ENCODE results near the gene AVPI1.

AVPI1 gene, protein sequence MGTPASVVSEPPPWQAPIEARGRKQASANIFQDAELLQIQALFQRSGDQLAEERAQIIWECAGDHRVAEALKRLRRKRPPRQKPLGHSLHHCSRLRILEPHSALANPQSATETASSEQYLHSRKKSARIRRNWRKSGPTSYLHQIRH

DNA sequence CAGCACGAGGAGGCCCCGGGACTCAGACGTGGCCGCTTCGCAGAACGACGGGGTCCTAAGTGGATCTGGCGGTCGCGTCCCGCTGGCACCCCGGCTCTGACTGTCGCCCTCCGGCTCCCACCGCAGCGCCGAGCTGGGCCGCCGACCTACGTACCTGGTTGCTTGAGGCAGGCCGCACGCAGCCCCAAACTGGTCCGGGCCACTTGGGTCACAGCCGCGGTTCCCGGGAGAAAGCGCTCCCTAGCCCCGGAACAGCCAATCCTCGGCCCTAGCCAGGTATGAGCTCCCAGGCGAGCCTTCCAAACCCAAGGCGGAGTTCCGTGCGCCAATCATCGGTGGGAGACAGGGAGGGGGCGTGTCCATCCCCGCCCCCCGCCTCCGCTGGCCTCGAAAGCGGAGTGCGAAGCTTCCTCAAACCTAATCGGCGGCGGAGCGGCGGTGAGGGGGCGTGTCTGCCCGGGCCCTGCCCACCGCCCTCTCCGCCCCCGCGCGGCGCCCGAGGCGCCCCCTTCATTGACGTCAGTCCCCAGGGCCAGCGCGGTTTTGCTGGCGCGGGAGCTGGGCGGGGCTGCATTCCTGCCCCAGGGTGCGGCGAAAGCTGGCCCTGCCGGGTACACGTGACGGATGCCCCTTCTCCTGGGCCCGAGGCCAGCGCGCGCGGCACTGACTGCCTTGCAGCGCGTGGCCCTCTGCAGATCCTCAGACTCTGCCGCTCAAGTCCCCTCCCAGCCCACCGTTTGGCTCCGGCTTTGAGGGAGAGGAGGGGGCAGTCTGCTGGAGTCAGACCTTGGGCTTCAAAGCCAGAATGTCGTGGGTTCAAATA lies at the start of gene AVPI1:
Gene AVPI1 (minus strand): TSS at position 280 of the 823 bp plus-strand sequence. CDS start 7,336 bp downstream, outside the sequence.
- DNase-seq: peak; percentile 89 to 94

DNA sequence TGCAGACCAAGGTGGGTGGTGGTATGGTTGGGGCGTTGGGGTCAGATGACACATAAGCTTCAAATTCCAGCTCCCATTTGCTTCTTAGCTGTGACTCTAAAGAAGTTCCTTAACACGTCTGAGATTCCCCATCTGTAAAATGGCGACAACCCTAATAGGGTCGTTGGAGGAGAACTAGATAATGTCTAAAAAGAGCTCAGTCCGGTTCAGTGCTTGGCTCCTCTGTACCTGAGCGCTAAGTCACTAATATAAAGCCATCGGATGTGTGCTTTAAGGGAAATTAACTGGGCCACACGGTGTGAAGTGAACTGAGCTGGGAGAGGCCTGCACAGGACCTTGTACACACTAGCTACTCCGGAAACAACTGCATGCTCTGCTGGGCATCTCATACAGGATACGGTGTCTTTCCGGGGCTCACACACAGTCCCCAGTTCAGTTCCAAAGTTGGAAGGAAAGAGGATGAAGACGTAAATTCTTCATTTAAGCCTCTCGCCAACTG lies 49.4 kb upstream of the AVPI1 start:
- no peak for DNase-seq

DNA sequence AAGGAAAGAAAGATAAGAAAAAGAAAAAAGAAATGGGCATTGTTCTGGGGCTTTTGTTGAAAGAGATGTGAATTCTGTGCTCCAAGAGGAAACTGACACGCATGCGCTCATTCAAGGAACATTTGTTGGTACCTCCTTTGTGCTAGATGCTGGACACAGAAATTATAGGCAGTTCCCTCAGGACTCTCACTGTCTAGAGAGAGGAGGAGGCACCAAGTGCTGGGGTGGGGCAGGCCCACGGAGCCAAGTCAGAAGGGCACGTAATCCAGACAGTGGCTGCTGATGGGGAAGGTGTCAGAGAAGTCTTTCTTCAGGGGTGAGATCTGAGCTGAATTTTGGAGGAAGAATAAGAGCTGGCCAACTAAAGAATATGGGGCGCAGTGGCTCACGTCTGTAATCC lies 47.0 kb upstream of the AVPI1 start:
- DNase-seq: no peak

DNA sequence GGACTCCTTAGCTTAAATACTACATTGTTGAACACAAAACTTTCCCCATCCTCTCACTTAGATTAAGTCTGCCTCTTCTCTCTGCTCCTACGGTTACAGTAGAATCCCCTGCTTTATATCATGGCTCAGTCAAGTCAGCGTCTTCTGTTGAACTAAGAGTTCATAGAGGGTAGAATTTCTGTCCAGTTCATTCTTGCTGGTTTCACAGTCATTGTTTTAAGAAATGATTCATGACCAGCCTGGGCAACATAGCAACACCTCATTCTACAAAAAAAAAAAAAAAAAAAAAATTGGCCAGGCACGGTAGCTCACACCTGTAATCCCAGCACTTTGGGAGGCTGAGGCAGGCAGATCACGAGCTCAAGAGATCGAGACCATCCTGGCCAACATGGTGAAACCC lies 46.2 kb upstream of the AVPI1 start:
- no peak for DNase-seq

DNA sequence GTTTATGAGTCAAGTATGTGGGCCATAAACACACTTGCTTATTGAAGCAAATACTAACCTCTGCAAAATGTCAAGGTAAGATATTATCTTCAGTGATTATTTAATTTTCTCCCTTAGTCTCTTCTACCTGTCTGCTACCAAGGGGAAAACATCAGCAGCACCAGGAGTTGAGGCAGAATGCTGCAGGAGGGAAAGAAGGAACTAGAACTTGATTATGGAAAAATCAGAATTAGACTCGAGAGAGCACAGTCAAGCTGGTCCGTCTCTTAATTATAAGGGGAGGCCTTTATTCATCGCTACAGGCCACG lies 45.0 kb upstream of the AVPI1 start:
- DNase-seq: no peak

DNA sequence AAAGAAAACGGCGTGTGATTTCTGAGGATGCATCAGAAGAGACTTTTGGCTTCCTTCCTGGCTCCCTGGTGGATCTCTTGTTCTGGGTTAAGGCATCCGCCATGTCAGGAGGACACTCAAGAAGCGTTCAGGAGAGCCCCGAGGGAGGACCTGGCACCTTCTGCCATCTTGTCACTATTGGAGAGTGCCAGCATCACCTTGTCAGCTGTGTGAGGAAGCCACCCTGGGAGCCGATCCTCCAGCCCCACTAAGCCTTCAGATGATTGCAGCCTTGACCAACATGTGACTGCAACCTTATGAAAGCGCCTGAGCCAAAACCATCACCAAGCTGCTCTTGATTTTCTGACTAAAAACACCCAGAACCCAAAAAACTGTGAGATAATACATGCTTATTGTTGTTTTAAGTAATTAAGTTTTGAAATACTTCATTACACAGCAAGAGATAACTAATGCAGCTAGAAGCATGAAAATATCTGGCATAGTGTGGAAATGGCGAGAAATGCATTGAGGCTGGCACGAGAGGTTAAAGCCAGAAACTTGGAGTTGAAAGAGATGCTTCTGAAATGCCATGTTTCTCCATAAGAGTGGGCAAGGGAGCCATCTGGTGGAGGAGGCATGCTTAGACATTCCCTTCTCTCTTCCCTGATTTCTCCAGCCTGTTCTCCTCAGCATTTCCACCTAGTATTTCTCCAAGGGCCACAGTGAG lies 44.5 kb upstream of the AVPI1 start:
- peak; percentile 4 to 72 for DNase-seq

DNA sequence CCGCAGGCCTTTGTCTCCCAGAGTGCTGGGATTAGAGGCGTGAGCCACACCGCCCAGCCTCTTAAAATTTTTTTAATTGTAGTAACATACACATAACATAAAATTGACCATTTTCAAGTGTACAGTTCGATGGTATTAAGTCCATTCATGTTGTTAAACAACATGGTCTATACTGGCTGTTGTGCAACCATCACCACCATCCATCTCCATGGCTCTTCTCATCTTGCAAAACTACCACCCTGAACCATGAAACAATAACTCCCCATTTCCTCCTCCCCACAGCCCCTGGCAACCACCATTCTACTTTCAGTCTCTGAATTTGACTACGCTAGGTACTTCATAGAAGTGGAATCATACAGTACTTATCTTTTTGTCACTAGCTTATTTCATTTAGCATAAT lies 42.0 kb upstream of the AVPI1 start:
- no peak for DNase-seq

DNA sequence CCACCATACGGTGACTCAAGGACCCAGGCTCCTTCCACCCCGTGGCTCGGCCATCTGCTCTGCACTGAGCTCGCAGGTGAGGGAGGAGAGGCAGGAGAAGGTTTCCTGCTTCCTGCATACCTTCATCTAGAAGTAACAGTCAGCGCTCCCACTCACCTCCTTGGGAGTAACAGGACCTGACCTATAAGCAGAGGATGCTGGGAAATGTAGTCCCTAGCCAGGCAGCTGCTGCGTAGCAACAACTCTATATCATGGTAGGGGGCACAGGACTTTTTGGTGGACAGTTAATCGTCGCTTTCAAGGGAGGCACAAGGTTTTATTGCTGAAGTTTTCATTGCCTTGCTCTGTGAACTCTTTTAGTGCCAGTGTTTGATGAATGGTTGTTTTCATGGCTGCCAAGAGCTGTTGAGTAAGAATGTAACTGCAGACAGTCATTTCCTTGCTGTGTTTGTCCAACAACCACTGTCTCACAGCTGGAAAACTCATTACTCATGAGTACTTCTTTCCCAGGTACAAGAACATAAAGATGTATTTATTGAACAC lies 39.7 kb upstream of the AVPI1 start:
- peak in 1 of 2 experiments; percentile 12 for DNase-seq

DNA sequence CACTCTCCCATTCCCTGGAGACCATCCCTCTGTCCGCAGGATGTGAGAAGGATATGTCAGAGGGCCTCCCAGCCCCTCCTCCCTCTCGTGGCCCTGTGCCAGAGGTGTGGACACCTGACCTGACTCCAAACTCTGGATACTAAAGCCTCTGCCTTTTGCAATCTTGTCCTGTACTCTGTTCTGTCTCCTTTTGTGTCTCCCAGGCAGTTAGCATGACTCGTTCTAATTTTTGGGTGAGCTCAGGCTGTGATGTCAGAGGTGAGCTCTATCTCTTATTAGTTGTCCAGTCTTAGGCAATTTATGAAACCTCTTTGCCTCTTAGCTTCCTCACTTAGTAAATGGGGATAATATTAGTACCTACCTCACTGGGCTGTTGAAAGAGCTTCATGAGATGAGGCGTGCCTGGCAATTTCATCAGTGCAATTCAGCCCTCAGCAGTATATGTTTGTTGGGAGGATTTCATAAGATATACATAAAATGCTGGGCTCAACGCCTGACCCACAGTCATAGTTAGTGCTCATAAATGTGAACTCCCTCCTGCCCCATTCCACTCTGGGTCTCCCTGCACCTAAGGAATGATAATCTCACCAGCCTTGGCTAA lies 37.4 kb upstream of the AVPI1 start:
- no peak for DNase-seq

DNA sequence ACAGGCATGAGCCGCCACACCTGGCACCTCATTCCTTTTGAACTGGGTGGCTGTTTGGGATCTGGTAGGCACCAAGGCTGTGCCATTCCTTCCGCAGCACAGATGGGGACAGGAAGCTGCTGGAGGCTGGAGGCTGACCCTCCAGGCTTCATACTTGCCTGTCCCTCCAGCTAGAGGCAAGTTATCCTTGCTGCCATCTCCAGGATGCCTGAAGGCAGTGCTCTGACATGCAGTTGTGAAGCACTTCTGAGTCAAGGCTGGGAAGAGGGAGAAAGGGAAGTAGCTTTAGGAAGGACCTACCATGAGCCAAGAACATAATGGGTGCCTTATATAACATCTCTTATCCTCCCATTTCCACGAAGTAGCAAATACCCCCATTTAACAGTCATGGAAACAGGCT lies 36.0 kb upstream of the AVPI1 start:
- no peak for DNase-seq

DNA sequence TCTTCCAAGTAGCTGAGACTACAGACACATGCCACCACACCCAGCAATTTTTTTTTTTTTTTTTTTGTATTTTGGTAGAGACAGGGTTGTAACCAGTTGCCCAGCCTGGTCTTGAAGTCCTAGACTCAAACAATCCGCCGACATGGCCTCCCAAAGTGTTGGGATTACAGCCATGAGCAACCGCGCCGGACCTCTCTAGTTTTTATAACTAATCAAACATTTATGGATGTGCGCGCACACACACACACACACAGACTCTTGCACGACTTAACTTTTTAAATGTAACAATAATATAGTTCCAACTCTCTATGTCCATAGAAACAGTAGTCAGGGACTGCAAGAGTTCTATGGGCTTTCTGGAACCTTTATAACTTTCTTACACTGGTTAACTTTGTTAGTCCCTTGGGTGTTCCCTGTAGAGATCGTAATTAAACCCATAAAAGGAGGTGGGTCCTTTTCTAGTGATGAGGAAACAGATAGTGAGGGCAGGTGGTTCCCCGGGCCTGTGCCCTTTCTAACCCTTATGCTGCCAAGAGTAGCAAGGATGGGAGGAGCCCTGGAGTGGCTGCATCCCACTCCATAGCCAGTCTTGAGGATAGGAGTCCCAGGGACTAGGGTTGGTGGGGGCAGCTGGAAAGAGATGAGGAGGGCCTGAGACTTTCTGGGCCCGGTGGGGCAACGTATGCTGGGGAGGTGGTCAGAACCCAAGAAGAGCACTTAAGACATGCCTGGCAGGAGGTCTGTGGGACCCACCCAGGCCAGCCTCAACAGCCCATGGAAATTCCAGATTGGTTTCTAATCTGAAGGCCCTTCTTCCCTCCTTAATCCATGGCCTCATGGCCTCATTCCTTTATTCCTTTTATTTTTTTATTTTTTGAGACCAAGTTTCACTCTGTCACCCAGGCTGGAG lies 35.1 kb upstream of the AVPI1 start:
- no peak for DNase-seq

DNA sequence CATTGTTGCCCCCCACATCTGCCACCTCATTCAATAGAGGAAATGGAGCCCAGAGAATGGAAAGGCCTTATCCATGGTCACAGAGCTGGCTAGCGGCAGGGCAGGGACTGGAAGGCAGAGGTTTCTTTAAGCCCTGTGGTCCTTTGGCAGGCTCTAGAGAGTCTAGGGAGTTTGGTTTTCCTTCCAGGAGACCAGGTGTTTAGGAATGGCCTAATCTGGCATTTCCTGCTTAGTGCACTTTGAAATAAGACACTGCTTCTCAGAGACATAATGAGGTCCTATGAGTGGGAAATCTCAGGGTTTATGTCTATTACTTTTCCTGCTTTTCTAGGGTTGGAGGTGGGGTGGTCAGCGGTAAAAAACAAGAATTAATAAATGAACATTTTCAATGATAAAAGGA lies 32.6 kb upstream of the AVPI1 start:
- no peak for DNase-seq

DNA sequence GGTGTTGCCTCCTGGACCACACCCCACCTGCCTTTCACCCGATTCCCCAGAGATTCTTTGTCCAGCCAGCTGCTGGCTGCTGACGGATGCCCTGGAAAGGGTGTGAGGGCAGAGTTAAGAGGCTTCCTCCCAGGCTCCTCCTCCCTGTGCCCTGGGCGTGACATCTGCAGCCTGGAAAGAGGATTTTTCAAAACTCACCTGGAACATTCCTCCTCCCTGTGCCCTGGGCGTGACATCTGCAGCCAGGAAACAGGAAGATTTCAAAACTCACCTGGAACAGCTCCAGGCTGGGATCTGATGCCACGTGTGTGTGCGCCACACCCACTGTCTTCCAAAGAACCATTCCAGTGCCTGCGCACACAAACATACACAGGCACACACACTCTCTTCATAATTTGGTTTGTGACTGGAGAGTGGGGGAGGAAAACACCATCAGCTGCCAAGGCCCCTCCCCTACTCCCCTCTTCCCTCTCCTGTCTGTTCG lies 31.7 kb upstream of the AVPI1 start:
- DNase-seq: no peak

DNA sequence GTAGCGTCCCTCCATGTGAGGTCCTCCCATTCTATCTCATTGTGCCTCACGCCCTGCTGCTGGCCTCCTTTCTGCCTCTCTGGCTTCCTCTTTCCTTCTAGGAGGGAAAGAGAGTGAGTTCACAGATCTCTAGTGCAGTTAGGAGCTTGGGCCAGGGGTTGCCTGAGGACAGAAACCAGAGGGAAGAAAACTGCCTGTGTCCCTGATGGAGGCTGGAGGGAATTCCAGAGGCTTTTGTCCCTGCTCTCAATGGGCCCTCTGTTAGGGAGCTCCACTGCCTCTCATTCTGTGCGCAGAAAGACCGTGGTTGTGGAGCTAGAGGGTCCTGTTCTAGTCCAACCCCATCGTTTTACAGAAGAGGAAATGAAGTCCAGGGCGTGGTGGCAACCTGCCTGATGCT lies 31.1 kb upstream of the AVPI1 start:
- DNase-seq: no peak

DNA sequence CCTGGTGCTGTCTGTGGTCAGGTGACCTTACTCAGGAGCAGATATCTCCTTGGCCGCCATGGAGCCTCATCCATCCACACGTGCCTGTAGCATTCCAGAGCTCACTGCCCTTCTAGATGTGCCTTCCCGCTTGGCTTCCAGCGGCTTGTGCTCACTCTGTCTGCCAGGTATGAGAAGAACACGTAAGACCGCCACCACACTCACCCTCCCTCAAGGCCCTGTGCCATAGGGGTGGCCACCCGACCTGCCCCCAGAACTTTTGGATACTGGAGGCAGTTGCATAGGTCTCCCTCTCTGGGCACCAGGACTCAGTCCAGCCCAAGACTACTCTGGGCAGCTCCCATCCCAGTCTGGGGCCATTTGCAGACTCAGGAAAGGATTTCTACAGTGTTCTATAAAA lies 30.6 kb upstream of the AVPI1 start:
- DNase-seq: no peak

DNA sequence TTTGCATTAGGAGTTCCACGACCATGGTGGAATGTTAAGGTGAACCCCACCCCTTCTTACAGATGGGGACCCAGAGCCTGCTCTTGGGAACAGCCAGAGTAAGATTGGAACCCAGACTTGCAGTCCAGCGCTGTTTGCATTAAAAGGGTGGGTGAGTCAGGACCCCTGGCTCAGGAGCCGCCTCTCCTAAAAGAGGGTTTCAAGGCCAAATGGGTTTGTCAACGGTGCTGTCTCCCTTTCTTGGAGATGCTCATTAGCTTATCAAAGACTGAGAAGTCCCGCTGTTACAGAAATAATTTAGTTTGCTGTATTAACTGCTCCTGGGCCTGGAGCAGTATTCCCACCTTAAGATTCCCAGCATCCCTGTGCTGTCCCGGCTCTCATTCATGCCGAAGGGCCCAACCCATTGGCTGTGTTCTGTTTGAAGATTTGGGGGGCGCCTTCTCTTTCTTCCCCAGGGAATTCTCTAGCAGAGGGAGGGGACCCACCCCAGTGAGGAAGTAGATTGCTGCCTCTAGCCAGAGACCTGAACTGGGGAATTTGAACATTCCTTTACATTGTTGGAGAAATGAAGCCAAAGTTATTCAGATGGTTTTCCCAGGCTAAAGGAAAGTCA lies 28.3 kb upstream of the AVPI1 start:
- no peak for DNase-seq

DNA sequence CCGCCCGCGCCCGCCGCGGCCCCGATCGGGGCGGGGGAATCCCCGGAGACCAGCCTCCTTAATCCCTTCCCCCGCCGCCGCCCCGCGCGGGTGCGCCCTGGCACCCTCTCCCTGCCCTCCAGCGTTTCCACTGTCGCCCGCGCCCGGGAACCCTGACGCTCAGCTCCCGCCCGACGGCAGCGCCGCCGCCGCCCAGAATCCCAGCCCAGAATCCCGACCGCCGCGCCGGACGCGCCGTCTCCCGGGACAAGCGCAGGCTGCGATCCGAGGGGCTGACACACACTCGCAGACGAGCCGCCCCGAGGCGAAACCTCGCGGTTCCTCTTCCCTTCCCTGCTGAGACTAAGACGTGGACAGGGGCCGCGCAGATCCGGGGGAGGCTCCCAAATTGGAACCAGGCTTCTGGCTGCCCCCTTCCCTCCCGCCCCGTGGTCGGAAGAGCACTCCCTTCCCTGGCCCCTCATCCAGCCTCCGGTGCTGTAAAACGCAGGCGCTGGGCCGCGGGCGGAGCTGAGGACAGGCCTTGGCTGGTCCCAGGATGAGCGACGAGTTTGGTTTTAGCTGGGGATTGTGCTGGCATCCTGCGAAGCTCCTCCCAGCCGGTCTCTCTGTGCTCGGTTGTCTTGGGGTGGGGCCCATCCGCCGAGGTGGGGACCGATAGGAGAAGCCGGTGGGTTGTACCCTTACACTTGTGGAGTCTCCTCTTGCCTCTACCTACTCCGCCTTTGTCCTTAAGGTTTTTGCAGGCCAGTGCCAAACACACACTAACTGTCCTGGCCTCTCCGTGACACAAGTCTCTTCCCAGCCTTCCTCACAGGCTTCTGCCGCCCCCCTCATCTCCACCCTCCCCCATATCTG lies 27.6 kb upstream of the AVPI1 start:
- DNase-seq: peak in 1 of 2 experiments; percentile 61

DNA sequence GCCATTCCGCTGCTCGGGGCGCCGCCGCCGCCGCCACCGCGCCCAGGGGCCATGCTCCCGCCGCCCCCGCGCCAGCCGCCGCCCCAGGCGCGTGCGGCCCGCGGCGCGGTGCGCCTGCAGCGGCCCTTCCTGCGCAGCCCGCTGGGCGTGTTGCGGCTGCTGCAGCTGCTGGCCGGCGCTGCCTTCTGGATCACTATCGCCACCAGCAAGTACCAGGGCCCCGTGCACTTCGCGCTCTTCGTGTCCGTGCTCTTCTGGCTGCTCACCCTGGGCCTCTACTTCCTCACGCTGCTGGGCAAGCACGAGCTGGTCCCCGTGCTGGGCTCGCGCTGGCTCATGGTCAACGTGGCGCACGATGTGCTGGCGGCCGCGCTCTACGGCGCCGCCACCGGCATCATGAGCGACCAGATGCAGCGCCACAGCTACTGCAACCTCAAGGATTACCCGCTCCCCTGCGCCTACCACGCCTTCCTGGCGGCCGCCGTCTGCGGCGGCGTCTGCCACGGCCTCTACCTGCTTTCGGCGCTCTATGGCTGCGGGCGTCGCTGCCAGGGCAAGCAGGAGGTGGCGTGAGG lies 26.9 kb upstream of the AVPI1 start:
- peak in 1 of 2 experiments; percentile 51 for DNase-seq

DNA sequence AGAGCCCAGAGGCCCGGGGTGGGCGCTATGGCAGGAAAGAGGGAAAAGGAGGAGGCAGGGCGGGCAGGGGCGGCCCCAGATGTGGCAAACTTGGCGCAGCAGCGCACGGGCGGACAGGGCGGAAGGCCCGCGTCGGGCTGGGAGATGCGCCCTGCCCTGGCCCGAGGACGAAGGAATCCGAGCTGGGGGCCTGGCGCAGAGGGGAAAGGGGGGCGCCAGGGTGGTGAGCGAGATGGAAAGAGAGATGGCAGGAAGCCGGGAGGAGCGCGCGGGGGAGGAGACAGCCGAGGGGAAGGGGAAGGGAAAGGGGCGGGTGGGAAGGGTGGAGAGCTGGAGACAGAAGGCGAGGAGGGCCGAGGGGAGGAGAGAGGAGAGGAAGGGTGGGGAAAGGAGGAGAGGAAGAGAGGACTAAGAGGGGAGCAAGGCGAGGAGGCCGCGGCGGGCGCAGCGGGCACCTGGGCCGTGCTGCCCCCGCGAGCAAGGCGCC lies 26.3 kb upstream of the AVPI1 start, which contains the start of gene MARVELD1:
Gene MARVELD1 (plus strand): TSS at position 392 of the 487 bp plus-strand sequence. CDS start 147 bp downstream, outside the sequence.
- peak; percentile 54 to 76 for DNase-seq

All from SW 1271 (cell line).